HCT116 (cell line): ENCODE data around the gene UBE2D3. TPM values are rescaled to one million over a fixed set of nuclear protein-coding genes. Genes with fewer than 3 reads are reported as not detected.
A peak's percentile ranks its signal among the peaks of the same experiment; 100 is the strongest.

Source experiments
- ATAC-seq: fragments of 200-7000 bp; cut with Tn5 transposase; 2 replicates; pipeline ENCODE4 v1.9.1; 2020; ENCODE audit warnings: mild to moderate bottlenecking, moderate library complexity
- BruUV-seq: library from RNA; stranded (reverse); fragments of 400-500 nt; replicated peaks from 2 replicates; lab custom pipeline; 2021; lab: Mats Ljungman, UMichigan
- CTCF ChIA-PET: fragments of 300-600 bp; sonication (Branson Sonifier 250); formaldehyde crosslinking; loops from one replicate; lab custom pipeline; 2021; ENCODE audit warnings: antibody characterized with exemption; lab: Charles Lee
- POLR2A ChIA-PET: fragments of 300-600, 350-600 bp; sonication (Branson Sonifier 250); formaldehyde crosslinking; loops from one replicate; lab custom pipeline; 2021; ENCODE audit warnings: antibody characterized with exemption; lab: Charles Lee
- RAD21 ChIA-PET, 2 experiments: fragments of 300-600 bp; sonication (Branson Sonifier 250); formaldehyde crosslinking; loops; one replicate each; lab custom pipeline; 2023; ENCODE audit warnings: low total read pairs in 2 of 2; ENCODE audit not compliant: uncharacterized antibody in 2 of 2, unreplicated experiment in 2 of 2, low non-redundant PET in 1 of 2; lab: Charles Lee
- DNase-seq: peaks from one replicate; pipeline ENCODE4 v3.0.0-alpha.2; 2010; ENCODE audit warnings: low read depth, low spot score
- H2AFZ ChIP-seq: fragments of 200-600 bp; shearing (Covaris generic), sonication (generic); 2 replicates; pipeline ENCODE4 v1.6.1; 2017; ENCODE audit warnings: low read depth, mixed run types, mixed read lengths, antibody characterized with exemption, low read length; ENCODE audit not compliant: poor library complexity, severe bottlenecking
- H3K27ac ChIP-seq: 2 replicates; pipeline ENCODE4 v1.5.1; 2012; ENCODE audit warnings: low read depth, low read length
- H3K27me3 ChIP-seq: fragments of 200-600 bp; sonication (generic); 2 replicates; pipeline ENCODE4 v1.6.1; 2016; ENCODE audit warnings: mixed run types, low read length, mixed read lengths; ENCODE audit not compliant: insufficient read depth
- H3K36me3 ChIP-seq, 2 experiments: fragments of 200-500 bp in 1 of 2; fragments of 200-600 bp in 1 of 2; sonication (Bioruptor generic) in 1 of 2; sonication (generic) in 1 of 2; 2 replicates each; pipeline versions ENCODE4 v1.5.1 to v1.6.1; 2014 to 2016; ENCODE audit warnings: low read length in 2 of 2, inconsistent platforms in 1 of 2, mixed read lengths in 1 of 2, mixed run types in 1 of 2; ENCODE audit not compliant: insufficient read depth in 2 of 2, control insufficient read depth in 1 of 2
- H3K4me1 ChIP-seq, 2 experiments: fragments of 200-600 bp in 1 of 2; sonication (generic) in 1 of 2; 2 replicates each; pipeline versions ENCODE4 v1.5.1 to v1.6.1; 2012 to 2017; ENCODE audit warnings: low read length in 2 of 2, inconsistent platforms in 1 of 2, mild to moderate bottlenecking in 1 of 2, mixed read lengths in 1 of 2, mixed run types in 1 of 2, moderate library complexity in 1 of 2; ENCODE audit not compliant: insufficient read depth in 2 of 2, control insufficient read depth in 1 of 2
- H3K4me2 ChIP-seq: fragments of 200-600 bp; sonication (generic); 2 replicates; pipeline ENCODE4 v1.6.1; 2017; ENCODE audit warnings: mixed run types, low read length, mixed read lengths
- H3K4me3 ChIP-seq, 2 experiments: fragments of 200-600 bp in 1 of 2; sonication (generic) in 1 of 2; replicated peaks in 1 of 2; 2 replicates each; pipeline ENCODE4 v1.5.1; 2011 to 2016; ENCODE audit warnings: low read length in 2 of 2, control low read depth in 1 of 2, low read depth in 1 of 2, mild to moderate bottlenecking in 1 of 2, mixed read lengths in 1 of 2, mixed run types in 1 of 2
- H3K79me2 ChIP-seq: fragments of 200-600 bp; sonication (generic); 2 replicates; pipeline ENCODE4 v1.6.1; 2017; ENCODE audit warnings: mild to moderate bottlenecking, mixed run types, low read length, moderate library complexity, mixed read lengths; ENCODE audit not compliant: insufficient read depth
- H3K9ac ChIP-seq: fragments of 200-600 bp; sonication (generic); 2 replicates; pipeline ENCODE4 v1.6.1; 2016; ENCODE audit warnings: low read length, mixed read lengths
- H3K9me2 ChIP-seq: fragments of 200-600 bp; sonication (generic), shearing (Covaris generic); 2 replicates; pipeline ENCODE4 v1.6.1; 2017; ENCODE audit warnings: mixed run types, mild to moderate bottlenecking, moderate library complexity; ENCODE audit not compliant: insufficient read depth
- H3K9me3 ChIP-seq, 2 experiments: fragments of 200-500 bp in 1 of 2; fragments of 200-600 bp in 1 of 2; sonication (Bioruptor generic) in 1 of 2; sonication (generic) in 1 of 2; 2 replicates each; pipeline ENCODE4 v1.6.1; 2014 to 2017; ENCODE audit warnings: low read length in 2 of 2, mixed read lengths in 2 of 2, inconsistent platforms in 1 of 2, low read depth in 1 of 2, mild to moderate bottlenecking in 1 of 2, mixed run types in 1 of 2, moderate library complexity in 1 of 2; ENCODE audit not compliant: control insufficient read depth in 1 of 2, insufficient read depth in 1 of 2
- H4K20me1 ChIP-seq: fragments of 200-600 bp; sonication (generic), shearing (Covaris generic); 2 replicates; pipeline ENCODE4 v1.6.1; 2017; ENCODE audit warnings: mixed run types, mild to moderate bottlenecking, moderate library complexity; ENCODE audit not compliant: insufficient read depth
- ATF3 ChIP-seq: IDR thresholded peaks from 2 replicates; pipeline ENCODE4 v1.6.1; 2012
- CBX3 ChIP-seq: IDR thresholded peaks from 2 replicates; pipeline ENCODE4 v1.6.1; 2012; ENCODE audit warnings: low read depth
- CTCF ChIP-seq, 3 experiments: fragments of 200-600 bp in 1 of 3; sonication (generic) in 1 of 3; IDR thresholded peaks in 2 of 3; conservative IDR thresholded peaks in 1 of 3; 2 replicates each; pipeline ENCODE4 v1.5.1; 2012 to 2017; ENCODE audit warnings: low read depth in 2 of 3, low read length in 2 of 3, antibody characterized with exemption in 1 of 3, borderline replicate concordance in 1 of 3, control low read depth in 1 of 3, mild to moderate bottlenecking in 1 of 3, mixed read lengths in 1 of 3, mixed run types in 1 of 3, moderate library complexity in 1 of 3; ENCODE audit not compliant: insufficient read depth in 1 of 3
- ELF1 ChIP-seq: IDR thresholded peaks from 2 replicates; pipeline ENCODE4 v1.6.1; 2012; ENCODE audit warnings: low read depth, borderline replicate concordance
- EZH2 ChIP-seq: fragments of 200-600 bp; sonication (generic); IDR thresholded peaks from 2 replicates; pipeline ENCODE4 v1.6.1; 2017; ENCODE audit warnings: antibody characterized with exemption, mixed run types
- EZH2phosphoT487 ChIP-seq: fragments of 200-600 bp; IDR thresholded peaks from 2 replicates; pipeline ENCODE4 v1.6.1; 2018; ENCODE audit warnings: antibody characterized with exemption, borderline replicate concordance
- FOSL1 ChIP-seq: IDR thresholded peaks from 2 replicates; pipeline ENCODE4 v1.6.1; 2012; ENCODE audit warnings: low read depth
- JUND ChIP-seq: IDR thresholded peaks from 2 replicates; pipeline ENCODE4 v1.6.1; 2012
- MAX ChIP-seq: IDR thresholded peaks from 2 replicates; pipeline ENCODE4 v1.6.1; 2012
- POLR2A ChIP-seq: IDR thresholded peaks from 2 replicates; pipeline ENCODE4 v1.7.0; 2011; ENCODE audit warnings: borderline replicate concordance; ENCODE audit not compliant: insufficient read depth, insufficient read length; ENCODE audit errors: extremely low read depth
- POLR2AphosphoS5 ChIP-seq: IDR thresholded peaks from 2 replicates; pipeline ENCODE4 v1.6.1; 2011; ENCODE audit warnings: mild to moderate bottlenecking, low read depth, low read length, moderate library complexity
- RAD21 ChIP-seq: IDR thresholded peaks from 2 replicates; pipeline ENCODE4 v1.6.1; 2012; ENCODE audit warnings: low read depth, mild to moderate bottlenecking
- REST ChIP-seq: IDR thresholded peaks from 2 replicates; pipeline ENCODE4 v1.6.1; 2012; ENCODE audit warnings: low read depth
- SIN3A ChIP-seq: IDR thresholded peaks from 2 replicates; pipeline ENCODE4 v1.6.1; 2012; ENCODE audit warnings: low read depth
- SP1 ChIP-seq: IDR thresholded peaks from 2 replicates; pipeline ENCODE4 v1.6.1; 2012; ENCODE audit warnings: low read depth
- SRF ChIP-seq: IDR thresholded peaks from 2 replicates; pipeline ENCODE4 v1.6.1; 2012; ENCODE audit warnings: low read depth
- TCF7L2 ChIP-seq: IDR thresholded peaks from 2 replicates; pipeline ENCODE4 v1.7.0; 2011; ENCODE audit warnings: borderline replicate concordance, inconsistent platforms; ENCODE audit not compliant: insufficient read depth, insufficient read length; ENCODE audit errors: extremely low read depth
- YY1 ChIP-seq: IDR thresholded peaks from 2 replicates; pipeline ENCODE4 v1.6.1; 2011; ENCODE audit warnings: low read length, low read depth, moderate library complexity, mild to moderate bottlenecking; ENCODE audit not compliant: insufficient replicate concordance; ENCODE audit errors: extremely low read depth
- ZBTB33 ChIP-seq: IDR thresholded peaks from 2 replicates; pipeline ENCODE4 v1.6.1; 2011; ENCODE audit warnings: mild to moderate bottlenecking, low read length, moderate library complexity; ENCODE audit not compliant: insufficient replicate concordance; ENCODE audit errors: extremely low read depth
- ZFX ChIP-seq: fragments of 450-650 bp; IDR thresholded peaks from 2 replicates; pipeline ENCODE4 v1.6.1; 2017
- intact Hi-C: fragments of 100-400 bp; cut with micrococcal nuclease; formaldehyde crosslinking; loops from 2 replicates; pipeline ENCODE4 v1.10.0; 2022
- total RNA-seq: library from RNA; stranded (reverse); gene quantifications from one replicate; pipeline ENCODE4 v1.2.1, GENCODE V29; 2021; ENCODE audit not compliant: unreplicated experiment

Gene UBE2D3
- total RNA-seq, 1 experiment from 2014 or later, result 302 TPM

- Histone ChIP-seq H3K4me3 (no peak overlapping the region), H3K4me2 (peak overlapping the region; percentile 75), H3K4me1 (peaks cover 4 to 16% of the 10 kb centered on the region in 2 experiments; a peak in 3 of 4 replicates), H3K9me2 (no peaks in the 10 kb centered on the region), H3K27me3 (no peaks in the 10 kb centered on the region), H4K20me1 (peaks cover 4% of the 10 kb centered on the region; the same call in 1 of the 2 replicates), H3K27ac (peak overlapping the region; percentile 90; the same call in 1 of the 2 replicates), H3K79me2 (peaks cover 67% of the 10 kb centered on the region), H3K36me3 (peaks cover under 1 to 4% of the 10 kb centered on the region in 2 experiments; a peak in 2 of 4 replicates), H3K9ac (peak overlapping the region; percentile 93; the same call in 1 of the 2 replicates), H2AFZ (no peak overlapping the region), H3K9me3 (no peaks in the 10 kb centered on the region)
- no peak for ATAC-seq
- CTCF ChIA-PET, result no interaction called here
- POLR2A ChIA-PET, result interaction anchor here (3.2 to 3.5 kb wide), 2 partner anchors 13 to 39 kb away, joined by 24 to 49 read pairs; partner anchors contain the start of gene CISD2
- no peak for DNase-seq
- intact Hi-C loops, result loop anchor here (5.0 to 10.0 kb wide), 3 partner anchors 177 to 383 kb away; partner anchors contain the start of gene BDH2
- RAD21 ChIA-PET, result no interaction called here
- no peak for TF ChIP-seq CTCF (IDR thresholded peaks at IDR 0.05 in 2 of 3, conservative IDR thresholded peaks at IDR 0.05 in 1 of 3; ENCODE audit: borderline replicate concordance in 1 of 3, insufficient read depth in 1 of 3, low read depth in 2 of 3, low read length in 2 of 3)
- no peak for TF ChIP-seq POLR2AphosphoS5
- TF ChIP-seq REST, result no peak
- TF ChIP-seq MAX, result no peak
- TF ChIP-seq CBX3, result no peak
- no peak for TF ChIP-seq EZH2
- no peak for TF ChIP-seq SP1
- TF ChIP-seq SRF, result no peak
- TF ChIP-seq EZH2phosphoT487, result no peak
- no peak for TF ChIP-seq ZFX
- no peak for TF ChIP-seq FOSL1
- no peak for TF ChIP-seq JUND
- no peak for TF ChIP-seq YY1
- no peak for TF ChIP-seq ATF3
- no peak for TF ChIP-seq ELF1
- TF ChIP-seq ZBTB33, result no peak
- TF ChIP-seq SIN3A, result no peak
- no peak for TF ChIP-seq POLR2A
- TF ChIP-seq RAD21, result no peak
- TF ChIP-seq TCF7L2, result no peak
- BruUV-seq, result no TSS peak
Observed at GRCh38 chr4:102829803-102830202, 2.5 kb upstream of the UBE2D3 start.
